Amygdala (tissue), 56 donors: ENCODE measurements around the gene C1QTNF12.

Experiments
- DNase-seq, 56 donors: peaks; one replicate each; lab custom pipeline; 2025; lab: John Stamatoyannopoulos, UW

The C1QTNF12 gene

DNA sequence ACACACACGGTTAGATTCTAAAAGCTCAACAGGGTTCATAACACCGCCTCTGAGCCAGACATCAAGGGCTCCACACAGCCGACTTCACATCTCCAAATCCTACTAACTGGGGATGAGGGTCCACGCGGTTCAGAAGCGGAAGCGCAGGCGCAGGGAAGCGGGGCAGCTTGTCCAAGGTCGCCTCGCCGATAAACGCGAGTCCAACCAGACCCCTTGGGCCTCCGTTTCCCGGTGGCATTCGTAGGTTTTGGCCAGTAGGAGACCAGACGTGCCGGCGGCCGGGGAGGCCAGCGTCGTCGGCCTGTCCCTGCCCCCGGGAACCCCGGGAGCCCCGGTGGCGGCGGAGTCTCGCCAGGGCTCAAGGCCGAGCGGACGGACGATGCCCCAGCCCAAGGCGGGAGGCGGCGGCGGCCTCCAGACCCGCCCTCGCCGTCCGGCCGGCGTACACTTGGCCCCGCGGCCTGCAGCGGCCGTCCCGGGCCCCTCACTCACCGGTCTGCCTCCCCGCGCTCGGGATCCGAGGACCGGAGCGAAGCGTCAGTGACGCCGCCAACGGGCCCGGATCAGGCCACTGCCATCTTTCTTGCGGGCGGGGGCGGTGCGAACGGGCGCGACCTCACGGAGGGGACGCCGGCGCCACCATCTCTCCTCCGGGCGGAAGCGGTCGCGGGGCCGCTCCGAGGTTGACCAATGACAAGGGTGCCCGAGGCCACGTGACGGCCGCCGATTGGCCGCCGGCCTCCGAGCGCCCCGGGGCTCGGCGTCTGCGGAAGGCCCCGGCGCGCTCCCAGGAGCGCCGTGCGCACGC is 14.9 kb downstream of the C1QTNF12 start, which contains the start of gene SDF4:
TSS of gene SDF4 (minus strand) at position 602 of the 808 bp plus-strand sequence. CDS start 3,229 bp downstream, outside the sequence.
- DNase-seq = peak; percentile 59 to 98 (median 91)

DNA sequence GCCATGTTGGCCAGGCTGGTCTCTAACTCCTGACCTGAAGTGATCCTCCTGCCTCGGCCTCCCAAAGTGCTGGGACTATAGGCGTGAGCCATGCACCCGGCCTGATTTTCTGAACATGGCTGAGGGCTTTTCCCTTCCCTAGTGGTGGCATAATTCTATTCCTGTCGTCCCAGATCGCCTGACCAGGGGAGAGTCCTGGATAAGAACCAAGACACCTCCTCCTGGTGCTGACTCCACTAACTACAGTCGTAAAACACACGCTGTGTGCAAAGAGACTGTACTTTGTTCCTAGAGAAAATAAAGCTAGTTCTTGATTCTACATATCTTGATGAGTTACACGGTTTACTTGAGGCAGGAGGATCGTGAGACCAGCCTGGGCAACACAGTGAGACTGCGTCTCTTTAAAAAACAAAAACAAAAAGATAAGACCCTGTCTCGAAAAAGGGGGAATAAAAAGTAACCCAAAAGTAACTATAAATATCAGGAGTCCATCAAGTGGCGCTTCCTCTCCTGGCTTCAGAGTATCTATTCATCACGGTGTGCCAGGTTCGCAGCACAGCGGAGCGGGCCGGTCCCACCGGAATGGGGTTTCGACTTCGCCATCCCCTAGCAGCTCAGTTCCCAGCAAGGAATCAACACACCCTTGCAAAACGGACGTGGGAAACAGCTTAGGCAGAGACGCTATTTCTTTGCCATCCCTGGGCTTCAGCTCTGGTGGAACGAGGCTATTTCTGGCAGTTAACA is 15.7 kb downstream of the C1QTNF12 start:
- no peak for DNase-seq

DNA sequence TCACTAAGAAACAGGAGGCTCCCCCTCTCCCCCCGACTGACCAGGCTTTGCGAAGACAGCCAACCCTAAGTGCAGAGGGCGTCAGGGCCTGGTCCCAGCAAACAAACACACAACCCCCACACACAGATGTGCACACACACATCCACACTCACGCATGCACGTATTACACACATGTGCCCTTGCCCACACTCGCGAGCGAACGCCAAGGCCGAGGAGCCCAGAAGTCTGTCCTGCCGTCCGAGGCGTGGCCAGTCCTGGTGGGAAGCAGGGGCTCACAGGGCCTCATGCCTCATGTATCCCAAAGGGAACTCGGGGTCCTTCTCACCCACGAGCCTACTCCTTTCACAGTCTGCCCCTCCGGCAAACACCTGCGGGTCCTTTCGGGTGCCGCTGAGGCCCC is 16.8 kb downstream of the C1QTNF12 start:
- no peak for DNase-seq

DNA sequence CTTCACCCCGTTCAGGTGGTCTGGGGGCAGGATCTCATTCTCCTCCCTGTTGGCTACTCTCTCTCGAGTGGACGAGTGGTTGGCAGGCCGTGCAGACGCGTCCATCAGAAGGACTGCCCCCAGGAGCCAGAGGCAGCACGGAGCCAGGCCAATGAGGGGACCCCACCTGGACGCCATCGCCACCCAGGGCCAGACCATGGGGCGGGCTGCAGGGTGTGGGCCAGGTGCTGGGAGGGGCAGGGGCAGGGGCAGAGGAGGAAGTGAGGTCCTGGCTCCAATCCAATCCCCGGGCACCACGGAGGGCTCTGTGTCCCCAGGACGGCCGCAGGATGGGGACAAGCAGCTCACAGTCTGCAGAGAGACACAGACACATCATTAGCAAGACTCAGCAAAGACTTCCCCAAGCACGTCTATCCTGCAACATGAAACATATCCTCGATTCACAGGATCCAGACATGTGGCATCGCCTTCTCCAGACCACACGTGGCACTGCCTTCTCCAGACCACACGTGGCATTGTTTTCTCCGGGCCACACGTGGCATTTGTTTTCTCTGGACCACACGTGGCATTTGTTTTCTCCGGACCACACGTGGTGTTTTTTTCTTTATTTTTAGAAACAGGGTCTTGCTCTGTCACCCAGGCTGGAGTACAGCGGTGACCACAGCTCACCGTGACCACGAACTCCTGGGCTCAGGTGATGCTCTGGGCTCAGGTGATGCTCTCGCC is 17.8 kb downstream of the C1QTNF12 start:
- DNase-seq = no peak

DNA sequence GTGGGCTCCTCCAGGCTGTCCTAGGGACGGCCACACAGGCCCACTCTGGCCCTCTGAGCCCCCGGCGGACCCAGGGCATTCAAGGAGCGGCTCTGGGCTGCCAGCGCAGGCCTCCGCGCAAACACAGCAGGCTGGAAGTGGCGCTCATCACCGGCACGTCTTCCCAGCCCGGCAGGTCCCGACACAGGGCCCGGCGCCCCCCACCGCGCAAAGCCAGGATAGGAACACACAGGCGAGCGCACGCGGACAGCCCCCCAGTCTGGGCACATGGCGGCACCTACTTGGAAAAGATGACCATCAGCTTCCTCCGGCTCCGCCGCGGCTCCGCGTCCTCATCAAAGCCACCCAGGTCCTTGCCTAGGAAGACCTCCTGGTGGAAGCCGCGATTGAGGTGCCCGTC is 18.3 kb downstream of the C1QTNF12 start:
- DNase-seq = no peak

DNA sequence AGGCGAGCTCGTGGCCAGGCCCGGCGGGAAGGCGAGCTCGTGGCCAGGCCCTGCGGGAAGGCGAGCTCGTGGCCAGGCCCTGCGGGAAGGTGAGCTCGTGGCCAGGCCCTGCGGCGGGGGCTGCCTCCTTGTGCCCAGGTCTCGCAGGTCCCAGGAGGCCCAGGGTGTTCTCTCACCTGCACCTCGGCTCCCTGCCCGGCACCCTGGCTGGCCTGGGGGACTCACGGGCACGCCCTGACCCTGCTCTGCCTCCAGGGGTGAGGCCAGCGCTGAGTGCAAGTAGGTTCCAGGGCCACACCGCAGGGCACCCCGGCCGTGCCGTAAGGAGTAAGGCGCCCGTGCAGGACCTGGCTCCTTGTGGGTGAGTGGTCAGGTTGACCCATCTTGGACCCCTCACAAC is 19.1 kb downstream of the C1QTNF12 start:
- no peak for DNase-seq

DNA sequence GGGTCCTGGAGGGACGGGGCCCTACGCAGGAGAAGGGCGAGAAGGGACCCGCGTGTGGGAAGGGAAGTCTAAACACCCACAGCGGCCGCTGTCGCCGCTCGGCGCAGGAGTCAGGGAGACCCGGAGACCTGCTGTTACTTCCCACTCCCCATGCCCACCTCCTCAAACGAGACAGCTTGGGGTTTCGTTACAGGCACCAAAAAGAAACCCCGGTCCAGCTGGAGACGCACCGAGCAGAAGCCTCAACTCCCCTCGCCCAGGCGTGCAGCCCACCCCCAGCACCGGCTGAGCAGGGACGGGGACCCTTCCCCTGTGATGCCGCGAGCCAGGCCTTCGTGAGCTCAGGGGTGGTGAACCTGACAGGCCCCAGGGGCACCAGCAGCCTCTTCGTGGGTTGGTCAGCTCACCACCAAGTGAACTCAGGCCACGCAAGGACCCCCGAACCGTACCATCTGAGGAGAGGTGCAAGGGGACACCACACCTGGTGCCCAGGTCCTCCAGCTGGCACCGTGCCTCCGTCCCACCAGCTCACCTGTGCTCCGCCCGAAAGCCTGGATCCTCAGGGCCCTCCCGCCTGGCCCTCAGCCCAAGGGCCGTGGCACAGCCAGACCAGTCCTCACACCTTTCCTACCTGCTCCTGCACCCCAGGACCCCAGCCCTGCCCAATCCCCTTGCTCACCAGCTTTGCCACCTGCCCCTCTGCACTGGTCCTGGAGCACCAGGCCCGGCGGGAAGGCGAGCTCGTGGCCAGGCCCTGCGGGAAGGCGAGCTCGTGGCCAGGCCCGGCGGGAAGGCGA is 19.8 kb downstream of the C1QTNF12 start:
- no peak for DNase-seq

DNA sequence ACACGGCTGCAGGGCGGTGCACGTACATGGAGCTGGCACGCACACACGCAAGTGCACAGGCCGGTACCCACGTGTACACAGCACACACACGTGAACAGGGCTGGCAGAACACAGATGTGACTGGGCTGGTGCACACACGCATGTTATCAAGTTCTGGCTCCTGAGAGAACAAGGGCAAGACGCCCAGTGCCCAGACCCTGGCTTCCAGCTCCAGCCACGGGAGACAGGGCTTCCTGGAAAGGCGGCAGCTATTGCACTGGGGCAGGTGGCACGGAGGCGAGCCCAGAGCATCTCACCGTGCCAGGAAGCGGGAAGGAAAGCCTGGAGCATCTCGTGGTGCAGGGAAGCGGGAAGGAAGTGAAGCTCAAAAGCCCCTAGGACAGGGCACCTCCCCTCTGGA is 20.6 kb downstream of the C1QTNF12 start:
- peak in 1 of 56 donors; percentile 12 for DNase-seq

DNA sequence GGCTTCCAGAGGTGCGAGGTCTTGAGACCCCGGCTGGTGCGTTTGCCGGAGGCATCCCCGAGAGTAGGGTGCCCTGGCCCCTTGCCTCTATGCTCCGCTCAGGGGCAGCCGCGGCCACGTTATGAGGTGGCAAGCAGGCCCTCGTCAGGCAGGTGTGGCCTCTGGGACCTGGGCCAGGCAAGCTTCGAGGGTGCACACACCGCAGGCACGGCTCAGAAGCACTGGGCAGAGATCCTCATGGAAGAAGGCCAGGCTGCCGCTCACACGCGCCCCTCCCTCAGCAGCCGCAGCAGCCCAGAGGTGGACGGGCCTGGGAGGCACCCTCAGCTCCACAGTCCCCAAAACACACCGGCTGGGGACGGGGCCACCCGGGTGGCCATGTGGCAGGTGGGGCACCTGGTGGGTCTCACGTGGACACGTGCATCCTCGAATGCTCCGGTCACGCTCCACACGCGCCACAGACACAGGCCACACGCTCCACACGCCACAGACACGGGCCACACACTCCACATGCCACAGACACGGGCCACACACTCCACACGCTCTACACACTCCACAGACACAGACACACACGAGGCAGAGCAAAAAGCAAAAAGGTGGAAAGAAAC is 21.2 kb downstream of the C1QTNF12 start:
- no peak for DNase-seq

DNA sequence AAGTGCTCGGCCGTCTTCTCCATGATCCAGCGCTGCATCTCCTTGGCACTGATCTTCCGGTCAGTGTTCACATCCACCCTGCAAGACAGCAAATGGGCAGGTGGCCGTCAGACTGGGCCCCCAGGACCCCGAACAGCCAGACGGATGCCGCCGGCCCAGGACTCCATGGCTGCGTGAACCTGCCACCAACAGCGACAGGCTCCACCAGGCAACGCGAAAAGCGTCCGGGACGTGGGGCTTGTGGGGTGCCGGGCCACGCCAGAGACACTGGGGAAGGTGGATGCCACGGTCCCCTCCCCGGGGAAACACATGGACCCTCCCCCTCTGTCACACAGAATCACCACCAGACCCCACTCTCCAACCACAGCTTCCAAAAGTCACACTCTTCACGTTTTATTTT is 22.6 kb downstream of the C1QTNF12 start:
- DNase-seq = no peak

DNA sequence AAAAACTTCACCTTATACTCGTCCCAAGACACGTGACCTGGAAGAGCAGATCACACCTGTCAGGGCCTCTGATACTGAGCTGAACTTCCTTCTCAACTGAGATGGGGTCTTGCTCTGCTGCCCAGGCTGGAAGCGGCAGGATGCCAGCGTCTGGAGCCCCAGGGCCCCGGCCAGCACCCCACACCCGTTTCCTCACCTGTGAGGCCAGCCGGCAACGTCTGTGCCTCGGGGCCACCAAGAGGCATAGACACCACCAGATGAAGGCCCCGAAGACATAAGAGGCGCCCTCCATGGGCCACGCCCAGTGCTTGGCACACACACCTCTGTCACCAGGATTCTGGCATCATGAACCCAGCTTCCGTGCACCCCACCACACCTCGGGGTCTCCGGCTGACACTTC is 23.2 kb downstream of the C1QTNF12 start:
- DNase-seq = no peak

DNA sequence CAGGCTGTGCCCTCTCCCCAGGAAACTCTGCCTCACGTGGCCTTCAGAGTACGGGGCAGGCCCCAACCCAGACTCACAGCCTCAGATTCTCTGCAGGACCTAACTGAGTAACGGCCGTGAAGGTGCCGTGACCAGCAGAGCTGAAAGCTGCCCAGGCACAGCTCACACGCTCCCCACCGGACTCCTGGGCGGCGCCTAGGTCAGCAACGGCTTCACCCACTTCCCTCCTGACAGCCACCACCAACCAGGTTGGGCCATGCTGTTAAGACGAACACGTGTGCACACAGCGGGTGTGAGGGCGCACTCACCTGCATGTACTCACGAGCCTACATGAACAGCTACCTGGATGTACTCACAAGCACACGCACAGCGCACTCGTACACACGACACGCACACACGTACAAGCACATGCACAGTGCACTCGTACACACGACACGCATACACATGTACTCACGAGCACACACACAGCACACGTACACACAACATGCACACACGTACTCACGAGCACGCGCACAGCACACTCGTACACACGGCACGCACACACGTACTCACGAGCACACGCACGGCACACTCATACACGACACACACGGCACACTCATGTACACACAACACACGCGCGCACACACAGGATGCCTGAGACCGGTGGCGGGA is 23.8 kb downstream of the C1QTNF12 start:
- DNase-seq = no peak

DNA sequence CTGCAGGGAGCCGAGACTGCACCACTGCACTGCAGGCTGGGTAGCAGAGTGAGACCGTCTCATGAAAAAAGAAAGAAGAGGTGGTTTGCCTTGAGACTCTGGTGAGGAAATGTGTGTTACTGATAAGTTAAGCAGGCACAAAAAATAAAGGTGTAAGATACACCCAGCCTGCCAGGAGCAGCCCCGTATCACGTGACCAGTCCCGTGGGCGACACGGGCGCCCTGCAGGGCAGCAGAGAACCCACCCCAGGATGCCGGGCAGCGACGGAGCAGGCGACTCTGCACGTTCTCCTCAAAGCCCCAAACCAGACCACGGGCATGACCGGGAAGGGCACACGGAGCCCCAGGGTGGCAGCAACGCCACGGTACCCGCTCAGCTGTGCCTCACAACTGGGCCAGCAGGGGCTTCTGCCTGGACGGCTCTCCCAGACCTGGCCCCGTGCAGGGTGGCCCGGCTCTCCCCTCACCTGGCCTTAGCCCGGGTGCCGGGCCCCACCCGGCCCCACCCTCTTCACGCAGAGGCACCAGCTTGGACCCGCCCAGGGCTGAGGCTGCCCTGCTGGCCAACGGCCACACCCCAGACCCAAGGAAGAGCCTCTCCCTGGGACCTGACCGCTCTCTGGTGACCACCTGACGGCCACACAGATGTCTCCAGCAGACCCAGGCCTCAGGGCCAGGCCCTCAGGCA is 24.5 kb downstream of the C1QTNF12 start:
- no peak for DNase-seq

DNA sequence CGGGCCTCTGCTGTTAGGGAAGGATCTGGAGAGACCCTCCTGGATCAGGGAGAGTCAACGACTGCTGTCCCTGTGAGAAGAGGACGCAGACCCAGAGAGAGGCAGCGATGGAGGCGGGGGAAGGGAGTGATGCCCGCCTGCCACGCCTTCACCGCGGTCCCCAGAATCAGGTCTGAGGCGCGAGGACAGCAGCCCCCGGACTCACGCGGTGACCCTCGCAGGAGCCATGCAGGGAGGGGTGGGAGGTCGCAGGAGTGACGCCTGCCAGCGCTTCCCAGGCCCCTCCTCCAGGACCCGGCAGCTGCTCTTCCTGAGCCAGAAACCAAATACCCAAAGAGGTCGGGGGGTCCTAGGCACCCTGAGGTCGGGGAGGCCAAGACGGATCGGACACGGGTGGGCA is 26.3 kb downstream of the C1QTNF12 start:
- DNase-seq = no peak

DNA sequence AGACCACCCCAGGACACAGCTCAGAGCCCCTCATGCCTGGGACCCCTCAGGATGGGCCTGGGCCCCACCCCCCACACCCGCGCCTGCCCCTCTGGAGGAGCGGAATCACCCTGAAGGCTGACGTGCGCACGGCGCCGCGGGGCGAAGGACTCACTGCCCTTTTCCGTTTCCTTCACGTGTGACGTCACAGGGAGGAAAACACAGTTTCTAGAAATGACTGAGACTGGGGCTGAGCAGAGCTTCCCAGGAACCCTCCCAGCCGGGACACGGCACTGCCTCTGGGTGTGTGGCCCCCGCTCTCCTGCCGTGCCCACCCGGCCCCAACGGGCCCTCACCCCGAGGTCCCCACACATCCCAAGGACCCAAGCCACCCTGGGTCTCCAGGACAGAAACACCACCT is 27.2 kb downstream of the C1QTNF12 start:
- DNase-seq = no peak

DNA sequence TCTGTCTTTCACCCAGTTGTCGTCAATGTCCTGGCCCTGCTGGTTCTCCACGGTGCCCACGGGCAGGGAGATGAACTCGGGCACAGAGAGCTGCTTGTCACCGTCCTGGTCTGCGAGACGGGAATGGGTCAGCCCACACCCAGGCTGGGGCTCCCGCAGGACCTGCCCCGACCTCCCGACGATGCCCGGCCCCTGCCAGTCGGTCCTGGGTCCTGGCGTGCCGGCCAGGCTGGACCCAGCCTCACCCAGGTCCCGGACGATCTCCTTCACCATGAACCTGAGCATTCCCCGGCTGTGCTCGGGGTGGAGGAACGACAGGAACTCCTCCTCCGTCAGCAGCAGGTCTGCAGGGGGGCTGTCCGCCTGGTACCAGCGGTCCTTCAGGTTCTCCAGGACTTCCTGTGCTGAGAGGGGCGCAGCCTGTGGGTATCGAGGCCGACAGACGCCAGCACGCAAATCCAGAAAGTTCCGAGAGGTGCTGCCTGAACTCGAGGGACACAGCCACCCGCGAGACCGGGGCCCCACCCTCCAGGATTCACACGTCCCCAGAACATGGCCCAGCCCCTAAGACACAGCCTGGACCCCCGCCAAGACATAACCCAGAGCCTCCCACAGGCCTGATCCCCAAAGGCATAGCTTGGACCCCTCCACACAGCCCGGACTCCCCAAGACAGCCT is 27.9 kb downstream of the C1QTNF12 start:
- peak in 1 of 56 donors; percentile 7 for DNase-seq

DNA sequence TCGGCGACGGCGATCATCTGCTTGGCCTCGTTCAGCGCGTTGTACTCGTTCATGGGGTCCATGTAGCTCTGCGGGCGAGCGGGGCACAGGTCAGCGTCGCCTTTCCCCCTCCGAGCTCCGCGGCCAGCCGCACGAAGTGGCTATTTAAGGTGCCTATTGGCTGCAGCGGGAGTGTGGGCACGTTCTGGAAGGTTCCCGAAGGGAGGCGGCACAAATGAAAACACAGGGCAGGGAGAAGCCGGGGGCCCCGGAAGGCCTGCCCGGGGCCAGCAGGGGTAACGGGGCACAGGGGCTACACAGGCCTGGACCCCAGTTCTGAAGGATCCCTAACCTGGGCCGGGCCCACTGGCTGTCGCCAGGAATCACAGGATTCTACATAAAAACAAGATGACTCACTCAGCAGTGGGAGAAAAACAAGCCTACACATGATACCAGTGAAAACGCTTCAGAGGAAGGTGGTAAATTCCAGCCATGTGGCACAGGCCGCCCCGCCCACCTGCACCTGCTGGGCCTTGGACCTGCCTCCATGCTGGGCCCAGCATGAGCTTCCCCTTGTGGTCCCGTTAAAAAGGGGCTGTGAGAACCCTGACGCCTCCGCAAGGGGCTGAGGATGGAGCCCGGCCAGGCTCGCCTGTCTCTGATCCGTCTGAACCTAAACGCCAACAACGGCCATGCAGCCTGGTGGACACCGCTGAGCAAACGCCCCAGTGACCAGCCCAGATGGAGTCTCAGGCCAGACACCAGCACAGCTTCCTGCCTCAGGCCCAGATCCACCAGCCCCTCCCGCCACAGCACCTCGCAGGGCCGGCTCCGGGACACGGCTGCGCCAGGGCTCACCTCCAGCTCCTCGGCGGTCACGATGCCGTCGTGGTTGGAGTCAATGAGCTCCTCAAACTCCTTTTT is 28.6 kb downstream of the C1QTNF12 start:
- DNase-seq = peak in 8 of 56 donors; percentile 7 to 28 (median 20)
